Loucy (cell line): Measurements from ENCODE around the gene MYOF.

ENCODE experiments used
- CTCF ChIP-seq: fragments of 200-600 bp; sonication (generic); conservative IDR thresholded peaks from 2 replicates; pipeline ENCODE4 v1.5.1; 2014; ENCODE audit warnings: mild to moderate bottlenecking, antibody characterized with exemption, low read length
- EZH2phosphoT487 ChIP-seq: fragments of 200-600 bp; IDR thresholded peaks from 2 replicates; pipeline ENCODE4 v1.6.1; 2018; ENCODE audit warnings: antibody characterized with exemption, mild to moderate bottlenecking, moderate library complexity, borderline replicate concordance

- TF ChIP-seq CTCF, result no peak
- no peak for TF ChIP-seq EZH2phosphoT487
These were observed 34.2 kb downstream of the MYOF start for GRCh38 chr10:93447970-93448369.
